NOMO-1 (cell line): Measurements from ENCODE around the gene OPA3.
"Not testable (repeated sequence)": the region's sequence is repeated elsewhere in the genome, so short reads cannot be mapped to it uniquely, and the experiment has no call there.

Source experiments
- DNase-seq, 2 experiments: peaks; one replicate each; lab custom pipeline; 2025; ENCODE audit not compliant: unreplicated experiment in 2 of 2; lab: John Stamatoyannopoulos, UW

The OPA3 gene

GRCh38 chr19:45584332-45585157, at the start of gene OPA3:
TSS of gene OPA3 (minus strand) at chr19:45584802. CDS start at chr19:45584764, 38 bp downstream.
- DNase-seq: peak; percentile 98

- no peak for DNase-seq
These were observed 48.0 kb upstream of the OPA3 start for GRCh38 chr19:45632468-45633196.

- DNase-seq: no peak
These were observed 45.9 kb upstream of the OPA3 start for GRCh38 chr19:45630463-45630862.

- DNase-seq: no peak
These were observed 45.1 kb upstream of the OPA3 start for GRCh38 chr19:45629704-45630103.

GRCh38 chr19:45628219-45628618, 43.6 kb upstream of the OPA3 start:
- not testable (repeated sequence) for DNase-seq

- no peak for DNase-seq
These were observed 39.4 kb upstream of the OPA3 start for GRCh38 chr19:45623984-45624383.

- DNase-seq: no peak
These were observed 37.4 kb upstream of the OPA3 start for GRCh38 chr19:45621976-45622503.

- no peak for DNase-seq
These were observed 36.8 kb upstream of the OPA3 start for GRCh38 chr19:45621389-45621788.

GRCh38 chr19:45616704-45617017, 32.1 kb upstream of the OPA3 start:
- no peak for DNase-seq

GRCh38 chr19:45615795-45616703, 31.4 kb upstream of the OPA3 start:
- peak; percentile 38 to 40 for DNase-seq

- not testable (repeated sequence) for DNase-seq
These were observed 30.5 kb upstream of the OPA3 start for GRCh38 chr19:45615056-45615455.

- DNase-seq: peak; percentile 55 to 90
These were observed 29.5 kb upstream of the OPA3 start for GRCh38 chr19:45613926-45614725.

- no peak for DNase-seq
These were observed 24.3 kb upstream of the OPA3 start for GRCh38 chr19:45608948-45609347.

- DNase-seq: no peak
These were observed 22.7 kb upstream of the OPA3 start for GRCh38 chr19:45607071-45608029.

GRCh38 chr19:45601524-45602374, 17.1 kb upstream of the OPA3 start, which contains the start of gene GPR4:
TSS of gene GPR4 (minus strand) at chr19:45602212. CDS start at chr19:45591866, 10,346 bp downstream.
- DNase-seq: no peak

GRCh38 chr19:45601115-45601514, 16.5 kb upstream of the OPA3 start:
- DNase-seq: no peak

GRCh38 chr19:45600340-45600885, 15.8 kb upstream of the OPA3 start:
- no peak for DNase-seq

- DNase-seq: no peak
These were observed 14.7 kb upstream of the OPA3 start for GRCh38 chr19:45599286-45599685.
